Activated naive CD8-positive, alpha-beta T cell treated with anti-CD3 and anti-CD28 coated beads for 36 hours (primary cell): ENCODE measurements around the gene SLC13A2. TPM values are rescaled to one million over a fixed set of nuclear protein-coding genes. Genes with fewer than 3 reads are reported as not detected.

Experiments used
- DNase-seq: peaks from one replicate; pipeline ENCODE4 v3.0.0; 2021
- H3K27ac Mint-ChIP-seq: one replicate; pipeline ENCODE4 v1.8.0; 2022; ENCODE audit warnings: mild to moderate bottlenecking, moderate library complexity, mixed read lengths
- H3K27me3 Mint-ChIP-seq: one replicate; pipeline ENCODE4 v1.8.0; 2022; ENCODE audit warnings: mild to moderate bottlenecking, mixed read lengths
- H3K36me3 Mint-ChIP-seq: one replicate; pipeline ENCODE4 v1.8.0; 2021; ENCODE audit warnings: mild to moderate bottlenecking, mixed read lengths
- H3K4me1 Mint-ChIP-seq: one replicate; pipeline ENCODE4 v1.8.0; 2021; ENCODE audit warnings: mixed read lengths
- H3K4me3 Mint-ChIP-seq: one replicate; pipeline ENCODE4 v1.8.0; 2022; ENCODE audit warnings: mild to moderate bottlenecking, moderate library complexity, mixed read lengths
- H3K9me3 Mint-ChIP-seq: one replicate; pipeline ENCODE4 v1.8.0; 2022; ENCODE audit warnings: mixed read lengths
- total RNA-seq, 2 experiments: library from RNA; stranded (reverse); gene quantifications; one replicate each; pipeline ENCODE4 v1.2.3, GENCODE V29; 2021

SLC13A2 gene
- total RNA-seq, 2 experiments from 2014 or later, result not detected

- no peaks in the 10 kb centered on the region for H3K9me3 Mint-ChIP-seq
- H3K27me3 Mint-ChIP-seq, result no peaks in the 10 kb centered on the region
- no peak overlapping the region for H3K4me3 Mint-ChIP-seq
- H3K4me1 Mint-ChIP-seq, result peaks cover 3% of the 10 kb centered on the region
- no peaks in the 10 kb centered on the region for H3K36me3 Mint-ChIP-seq
- DNase-seq, result no peak
- H3K27ac Mint-ChIP-seq, result no peak overlapping the region
Observed at GRCh38 chr17:28495635-28496034, 22.2 kb downstream of the SLC13A2 start.

- DNase-seq, result no peak
- H3K27me3 Mint-ChIP-seq, result no peaks in the 10 kb centered on the region
- no peak overlapping the region for H3K4me3 Mint-ChIP-seq
- H3K36me3 Mint-ChIP-seq, result no peaks in the 10 kb centered on the region
- H3K27ac Mint-ChIP-seq, result no peak overlapping the region
- no peaks in the 10 kb centered on the region for H3K9me3 Mint-ChIP-seq
- peaks cover 3% of the 10 kb centered on the region for H3K4me1 Mint-ChIP-seq
Observed at GRCh38 chr17:28497931-28498330, 24.5 kb downstream of the SLC13A2 start.

GRCh38 chr17:28498652-28499363 lies 25.4 kb downstream of the SLC13A2 start:
- Mint-ChIP-seq H3K9me3 (no peaks in the 10 kb centered on the region), H3K4me3 (no peak overlapping the region)

GRCh38 chr17:28499364-28499664 lies 25.9 kb downstream of the SLC13A2 start:
- H3K4me1 Mint-ChIP-seq, result peaks cover 1% of the 10 kb centered on the region
- H3K9me3 Mint-ChIP-seq, result no peaks in the 10 kb centered on the region
- no peaks in the 10 kb centered on the region for H3K27me3 Mint-ChIP-seq
- H3K36me3 Mint-ChIP-seq, result no peaks in the 10 kb centered on the region
- H3K4me3 Mint-ChIP-seq, result no peak overlapping the region
- no peak for DNase-seq
- no peak overlapping the region for H3K27ac Mint-ChIP-seq

More at GRCh38 chr17:28498652-28499363, 25.4 kb downstream of the SLC13A2 start:
- H3K27me3 Mint-ChIP-seq, result no peaks in the 10 kb centered on the region
- no peak overlapping the region for H3K27ac Mint-ChIP-seq
- DNase-seq, result no peak
- H3K36me3 Mint-ChIP-seq, result no peaks in the 10 kb centered on the region
- H3K4me1 Mint-ChIP-seq, result peaks cover 1% of the 10 kb centered on the region

- Mint-ChIP-seq H3K9me3 (no peaks in the 10 kb centered on the region), H3K36me3 (no peaks in the 10 kb centered on the region), H3K27me3 (no peaks in the 10 kb centered on the region), H3K4me3 (no peak overlapping the region), H3K4me1 (peaks cover under 1% of the 10 kb centered on the region), H3K27ac (no peak overlapping the region)
- DNase-seq, result no peak
Observed at GRCh38 chr17:28499684-28500357, 26.4 kb downstream of the SLC13A2 start.

GRCh38 chr17:28500712-28501379 lies 27.4 kb downstream of the SLC13A2 start:
- no peak overlapping the region for H3K4me3 Mint-ChIP-seq
- H3K27me3 Mint-ChIP-seq, result no peaks in the 10 kb centered on the region
- no peaks in the 10 kb centered on the region for H3K9me3 Mint-ChIP-seq
- H3K36me3 Mint-ChIP-seq, result no peaks in the 10 kb centered on the region
- DNase-seq, result no peak
- no peaks in the 10 kb centered on the region for H3K4me1 Mint-ChIP-seq
- H3K27ac Mint-ChIP-seq, result no peak overlapping the region

GRCh38 chr17:28501421-28502284 lies 28.2 kb downstream of the SLC13A2 start:
- no peak overlapping the region for H3K27ac Mint-ChIP-seq
- H3K27me3 Mint-ChIP-seq, result peaks cover 3% of the 10 kb centered on the region
- no peak for DNase-seq
- H3K9me3 Mint-ChIP-seq, result no peaks in the 10 kb centered on the region
- no peaks in the 10 kb centered on the region for H3K4me1 Mint-ChIP-seq
- no peaks in the 10 kb centered on the region for H3K36me3 Mint-ChIP-seq
- no peak overlapping the region for H3K4me3 Mint-ChIP-seq

GRCh38 chr17:28503420-28503819 lies 30.0 kb downstream of the SLC13A2 start:
- no peak overlapping the region for H3K4me3 Mint-ChIP-seq
- no peaks in the 10 kb centered on the region for H3K4me1 Mint-ChIP-seq
- no peak overlapping the region for H3K27ac Mint-ChIP-seq
- no peaks in the 10 kb centered on the region for H3K9me3 Mint-ChIP-seq
- H3K36me3 Mint-ChIP-seq, result no peaks in the 10 kb centered on the region
- DNase-seq, result no peak
- H3K27me3 Mint-ChIP-seq, result peaks cover 3% of the 10 kb centered on the region

GRCh38 chr17:28505986-28506665 lies 32.7 kb downstream of the SLC13A2 start, which contains the start of gene FOXN1:
Gene FOXN1, plus strand, starts transcription at chr17:28506348. Its CDS starts 17,622 bp downstream, at chr17:28523970.
- no peak within 1 kb of the TSS for H3K4me3 Mint-ChIP-seq
- no peaks in the 10 kb centered on the region for H3K36me3 Mint-ChIP-seq
- H3K9me3 Mint-ChIP-seq, result no peaks in the 10 kb centered on the region
- no peaks in the 10 kb centered on the region for H3K4me1 Mint-ChIP-seq
- H3K27ac Mint-ChIP-seq, result no peak within 1 kb of the TSS
- peaks cover 17% of the 10 kb centered on the region for H3K27me3 Mint-ChIP-seq
- no peak for DNase-seq

- no peaks in the 10 kb centered on the region for H3K9me3 Mint-ChIP-seq
- H3K27ac Mint-ChIP-seq, result no peak overlapping the region
- H3K4me3 Mint-ChIP-seq, result no peak overlapping the region
- DNase-seq, result no peak
- peaks cover 17% of the 10 kb centered on the region for H3K27me3 Mint-ChIP-seq
- H3K4me1 Mint-ChIP-seq, result no peaks in the 10 kb centered on the region
- no peaks in the 10 kb centered on the region for H3K36me3 Mint-ChIP-seq
Observed at GRCh38 chr17:28506763-28507487, 33.5 kb downstream of the SLC13A2 start.

- Mint-ChIP-seq H3K4me3 (no peak overlapping the region), H3K36me3 (no peaks in the 10 kb centered on the region), H3K9me3 (no peaks in the 10 kb centered on the region), H3K27me3 (peaks cover 17% of the 10 kb centered on the region), H3K27ac (no peak overlapping the region), H3K4me1 (no peaks in the 10 kb centered on the region)
- no peak for DNase-seq
Observed at GRCh38 chr17:28507567-28508203, 34.2 kb downstream of the SLC13A2 start.

GRCh38 chr17:28508211-28508724 lies 34.8 kb downstream of the SLC13A2 start:
- H3K9me3 Mint-ChIP-seq, result no peaks in the 10 kb centered on the region
- H3K4me3 Mint-ChIP-seq, result no peak overlapping the region
- H3K36me3 Mint-ChIP-seq, result no peaks in the 10 kb centered on the region
- no peaks in the 10 kb centered on the region for H3K4me1 Mint-ChIP-seq
- no peak overlapping the region for H3K27ac Mint-ChIP-seq
- no peak for DNase-seq
- H3K27me3 Mint-ChIP-seq, result peaks cover 17% of the 10 kb centered on the region

GRCh38 chr17:28509789-28510188 lies 36.3 kb downstream of the SLC13A2 start:
- DNase-seq, result no peak
- Mint-ChIP-seq H3K4me3 (no peak overlapping the region), H3K9me3 (no peaks in the 10 kb centered on the region), H3K4me1 (no peaks in the 10 kb centered on the region), H3K27ac (no peak overlapping the region), H3K36me3 (no peaks in the 10 kb centered on the region), H3K27me3 (peaks cover 17% of the 10 kb centered on the region)
